T-cell (primary cell): Measurements from ENCODE around the gene EIF4EBP2. TPM values are rescaled to one million over a fixed set of nuclear protein-coding genes. Genes with fewer than 3 reads are reported as not detected.

Source experiments
- total RNA-seq, 35 experiments: library from RNA in 6 of 35; stranded (reverse) in 6 of 35; fragments of 120-200 nt in 1 of 35; gene quantifications; one replicate each; pipeline versions ENCODE4 v1.2.1 to v1.2.4 and lab custom pipeline; 2013 to 2026

Gene EIF4EBP2
- total RNA-seq, 5 donors from 2014 or later (not counting 1 experiment from before 2014, with no cell fraction given), result 39.9 to 47.7 (median 42.6) TPM

Other genes with a start within 250 kb of the EIF4EBP2 start
- gene SAR1A, start 233.6 kb upstream of the EIF4EBP2 start, total RNA-seq, result 100 to 1,000 TPM in 2 of 5 donors, 10 to 100 TPM in 3; 64.0 to 132 (median 82.3) TPM
- gene PPA1, start 170.7 kb upstream of the EIF4EBP2 start, total RNA-seq, result 10 to 100 TPM; 56.7 to 78.4 (median 64.4) TPM
- gene NPFFR1, start 120.1 kb upstream of the EIF4EBP2 start, total RNA-seq, result not detected
- gene LRRC20, start 21.5 kb upstream of the EIF4EBP2 start, total RNA-seq, result 1 to 10 TPM; 2.5 to 3.9 (median 3.7) TPM
- not detected for gene NODAL, start 37.5 kb downstream of the EIF4EBP2 start, total RNA-seq
- under 1 TPM; 0.10 to 0.38 (median 0.13) TPM for gene PALD1, start 74.6 kb downstream of the EIF4EBP2 start, total RNA-seq
- gene PRF1, start 198.6 kb downstream of the EIF4EBP2 start, total RNA-seq, result 100 to 1,000 TPM in 1 of 5 donors, 10 to 100 TPM in 4; 32.6 to 146 (median 63.0) TPM